Neural cell (in vitro differentiated cells): ENCODE results near the gene UNK.
"Not testable (repeated sequence)": the region's sequence is repeated elsewhere in the genome, so short reads cannot be mapped to it uniquely, and the experiment has no call there.

Source experiments
- MXI1 ChIP-seq: fragments of 450-650 bp; conservative IDR thresholded peaks from 2 replicates; pipeline ENCODE4 v1.6.1; 2014; ENCODE audit warnings: antibody characterized with exemption, mild to moderate bottlenecking; ENCODE audit not compliant: poor library complexity, severe bottlenecking
- TF ChIP-seq, protein P1 (sequence below): fragments of 450-650 bp; IDR thresholded peaks from 2 replicates; pipeline ENCODE4 v1.5.1; 2014; ENCODE audit warnings: antibody characterized with exemption, mild to moderate bottlenecking, moderate library complexity; ENCODE audit not compliant: poor library complexity, severe bottlenecking
- TF ChIP-seq, protein P2 (sequence below): IDR thresholded peaks from 2 replicates; pipeline ENCODE4 v1.6.1; 2012; ENCODE audit warnings: borderline replicate concordance

DNA sequence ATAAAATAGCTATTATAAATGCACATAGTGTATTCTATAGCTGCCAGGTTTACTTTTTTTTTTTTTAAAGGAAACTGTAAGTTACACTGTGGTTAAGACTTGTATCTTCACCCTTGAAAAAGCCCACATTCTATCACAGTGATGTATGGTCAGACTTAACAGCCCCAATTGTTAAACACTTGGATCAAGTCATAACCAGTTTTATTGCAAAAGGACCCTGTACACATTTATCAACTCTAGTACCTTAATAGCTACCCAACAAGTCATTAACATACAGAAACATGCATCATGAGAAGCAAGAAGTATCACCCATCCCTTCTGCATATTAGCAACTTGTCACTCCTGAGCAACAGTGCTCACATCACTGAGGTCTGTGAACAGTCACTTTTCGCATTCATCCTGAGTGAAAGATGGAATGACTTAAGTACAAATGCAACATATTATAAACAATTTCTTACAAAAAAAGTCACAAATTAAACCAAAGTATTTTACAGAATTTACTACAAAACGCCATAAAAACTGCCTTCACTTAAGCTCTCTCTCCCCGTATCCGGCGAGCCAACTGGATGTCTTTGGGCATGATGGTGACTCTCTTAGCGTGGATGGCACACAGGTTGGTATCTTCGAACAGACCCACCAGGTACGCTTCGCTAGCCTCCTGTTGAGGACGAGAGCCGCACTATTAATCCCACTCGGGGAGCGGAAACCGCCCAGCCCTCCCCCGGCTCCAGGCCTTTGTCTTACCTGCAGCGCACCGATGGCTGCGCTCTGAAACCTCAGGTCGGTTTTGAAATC is 6.3 kb upstream of the UNK start:
- TF ChIP-seq, protein P1, sequence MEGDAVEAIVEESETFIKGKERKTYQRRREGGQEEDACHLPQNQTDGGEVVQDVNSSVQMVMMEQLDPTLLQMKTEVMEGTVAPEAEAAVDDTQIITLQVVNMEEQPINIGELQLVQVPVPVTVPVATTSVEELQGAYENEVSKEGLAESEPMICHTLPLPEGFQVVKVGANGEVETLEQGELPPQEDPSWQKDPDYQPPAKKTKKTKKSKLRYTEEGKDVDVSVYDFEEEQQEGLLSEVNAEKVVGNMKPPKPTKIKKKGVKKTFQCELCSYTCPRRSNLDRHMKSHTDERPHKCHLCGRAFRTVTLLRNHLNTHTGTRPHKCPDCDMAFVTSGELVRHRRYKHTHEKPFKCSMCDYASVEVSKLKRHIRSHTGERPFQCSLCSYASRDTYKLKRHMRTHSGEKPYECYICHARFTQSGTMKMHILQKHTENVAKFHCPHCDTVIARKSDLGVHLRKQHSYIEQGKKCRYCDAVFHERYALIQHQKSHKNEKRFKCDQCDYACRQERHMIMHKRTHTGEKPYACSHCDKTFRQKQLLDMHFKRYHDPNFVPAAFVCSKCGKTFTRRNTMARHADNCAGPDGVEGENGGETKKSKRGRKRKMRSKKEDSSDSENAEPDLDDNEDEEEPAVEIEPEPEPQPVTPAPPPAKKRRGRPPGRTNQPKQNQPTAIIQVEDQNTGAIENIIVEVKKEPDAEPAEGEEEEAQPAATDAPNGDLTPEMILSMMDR: not testable (repeated sequence)
- not testable (repeated sequence) for TF ChIP-seq MXI1
- TF ChIP-seq, protein P2, sequence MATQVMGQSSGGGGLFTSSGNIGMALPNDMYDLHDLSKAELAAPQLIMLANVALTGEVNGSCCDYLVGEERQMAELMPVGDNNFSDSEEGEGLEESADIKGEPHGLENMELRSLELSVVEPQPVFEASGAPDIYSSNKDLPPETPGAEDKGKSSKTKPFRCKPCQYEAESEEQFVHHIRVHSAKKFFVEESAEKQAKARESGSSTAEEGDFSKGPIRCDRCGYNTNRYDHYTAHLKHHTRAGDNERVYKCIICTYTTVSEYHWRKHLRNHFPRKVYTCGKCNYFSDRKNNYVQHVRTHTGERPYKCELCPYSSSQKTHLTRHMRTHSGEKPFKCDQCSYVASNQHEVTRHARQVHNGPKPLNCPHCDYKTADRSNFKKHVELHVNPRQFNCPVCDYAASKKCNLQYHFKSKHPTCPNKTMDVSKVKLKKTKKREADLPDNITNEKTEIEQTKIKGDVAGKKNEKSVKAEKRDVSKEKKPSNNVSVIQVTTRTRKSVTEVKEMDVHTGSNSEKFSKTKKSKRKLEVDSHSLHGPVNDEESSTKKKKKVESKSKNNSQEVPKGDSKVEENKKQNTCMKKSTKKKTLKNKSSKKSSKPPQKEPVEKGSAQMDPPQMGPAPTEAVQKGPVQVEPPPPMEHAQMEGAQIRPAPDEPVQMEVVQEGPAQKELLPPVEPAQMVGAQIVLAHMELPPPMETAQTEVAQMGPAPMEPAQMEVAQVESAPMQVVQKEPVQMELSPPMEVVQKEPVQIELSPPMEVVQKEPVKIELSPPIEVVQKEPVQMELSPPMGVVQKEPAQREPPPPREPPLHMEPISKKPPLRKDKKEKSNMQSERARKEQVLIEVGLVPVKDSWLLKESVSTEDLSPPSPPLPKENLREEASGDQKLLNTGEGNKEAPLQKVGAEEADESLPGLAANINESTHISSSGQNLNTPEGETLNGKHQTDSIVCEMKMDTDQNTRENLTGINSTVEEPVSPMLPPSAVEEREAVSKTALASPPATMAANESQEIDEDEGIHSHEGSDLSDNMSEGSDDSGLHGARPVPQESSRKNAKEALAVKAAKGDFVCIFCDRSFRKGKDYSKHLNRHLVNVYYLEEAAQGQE: not testable (repeated sequence)
